Upper lobe of left lung (tissue), 4 donors: ENCODE data around the gene GAA.
A peak's percentile ranks its signal among the peaks of the same experiment; 100 is the strongest.

Source experiments
- POLR2A ChIP-seq, 4 donors: fragments of 450-650 bp; IDR thresholded peaks; one replicate each; pipeline ENCODE4 v1.5.1; 2016 to 2017; ENCODE audit warnings: antibody characterized with exemption in 4 of 4, mild to moderate bottlenecking in 2 of 4
- POLR2AphosphoS5 ChIP-seq, 2 donors: sonication (generic); formaldehyde crosslinking; IDR thresholded peaks; one replicate each; pipeline ENCODE4 v1.5.1; 2017; ENCODE audit warnings: antibody characterized with exemption in 2 of 2
- TF ChIP-seq, protein P1 (sequence below), 6 experiments: fragments of 450-650 bp in 4 of 6; fragments of 200-600 bp in 2 of 6; sonication (generic) in 2 of 6; IDR thresholded peaks; one replicate each; pipeline ENCODE4 v1.5.1; 2016 to 2019; ENCODE audit warnings: antibody characterized with exemption in 6 of 6

DNA sequence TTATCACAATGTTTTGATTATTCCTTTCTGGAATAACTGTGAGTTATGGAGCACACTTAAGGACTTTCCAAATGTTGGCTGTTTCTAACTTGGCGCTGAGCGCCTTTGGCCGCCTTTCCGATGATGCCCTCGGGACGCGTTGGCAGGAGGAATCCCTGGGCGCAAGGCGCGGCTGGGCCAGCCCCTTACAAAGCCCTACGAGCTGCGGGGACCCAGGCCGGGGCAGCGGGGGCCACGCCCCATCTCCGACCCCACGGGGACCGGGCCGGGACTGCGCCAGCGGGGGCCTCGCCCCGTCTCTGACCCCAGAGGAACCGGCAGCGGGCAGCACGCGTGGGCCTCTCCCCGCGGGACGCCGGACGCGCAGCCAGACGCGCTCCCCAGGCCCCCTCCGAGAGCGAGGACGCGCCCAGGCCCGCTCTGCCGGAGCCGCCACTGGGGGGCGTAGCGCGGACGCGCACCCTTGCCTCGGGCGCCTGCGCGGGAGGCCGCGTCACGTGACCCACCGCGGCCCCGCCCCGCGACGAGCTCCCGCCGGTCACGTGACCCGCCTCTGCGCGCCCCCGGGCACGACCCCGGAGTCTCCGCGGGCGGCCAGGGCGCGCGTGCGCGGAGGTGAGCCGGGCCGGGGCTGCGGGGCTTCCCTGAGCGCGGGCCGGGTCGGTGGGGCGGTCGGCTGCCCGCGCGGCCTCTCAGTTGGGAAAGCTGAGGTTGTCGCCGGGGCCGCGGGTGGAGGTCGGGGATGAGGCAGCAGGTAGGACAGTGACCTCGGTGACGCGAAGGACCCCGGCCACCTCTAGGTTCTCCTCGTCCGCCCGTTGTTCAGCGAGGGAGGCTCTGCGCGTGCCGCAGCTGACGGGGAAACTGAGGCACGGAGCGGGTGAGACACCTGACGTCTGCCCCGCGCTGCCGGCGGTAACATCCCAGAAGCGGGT is at the start of gene GAA:
- TF ChIP-seq, protein P1, sequence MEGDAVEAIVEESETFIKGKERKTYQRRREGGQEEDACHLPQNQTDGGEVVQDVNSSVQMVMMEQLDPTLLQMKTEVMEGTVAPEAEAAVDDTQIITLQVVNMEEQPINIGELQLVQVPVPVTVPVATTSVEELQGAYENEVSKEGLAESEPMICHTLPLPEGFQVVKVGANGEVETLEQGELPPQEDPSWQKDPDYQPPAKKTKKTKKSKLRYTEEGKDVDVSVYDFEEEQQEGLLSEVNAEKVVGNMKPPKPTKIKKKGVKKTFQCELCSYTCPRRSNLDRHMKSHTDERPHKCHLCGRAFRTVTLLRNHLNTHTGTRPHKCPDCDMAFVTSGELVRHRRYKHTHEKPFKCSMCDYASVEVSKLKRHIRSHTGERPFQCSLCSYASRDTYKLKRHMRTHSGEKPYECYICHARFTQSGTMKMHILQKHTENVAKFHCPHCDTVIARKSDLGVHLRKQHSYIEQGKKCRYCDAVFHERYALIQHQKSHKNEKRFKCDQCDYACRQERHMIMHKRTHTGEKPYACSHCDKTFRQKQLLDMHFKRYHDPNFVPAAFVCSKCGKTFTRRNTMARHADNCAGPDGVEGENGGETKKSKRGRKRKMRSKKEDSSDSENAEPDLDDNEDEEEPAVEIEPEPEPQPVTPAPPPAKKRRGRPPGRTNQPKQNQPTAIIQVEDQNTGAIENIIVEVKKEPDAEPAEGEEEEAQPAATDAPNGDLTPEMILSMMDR (IDR thresholded peaks at IDR 0.05), result peak; percentile 86 to 100 (median 99)
- TF ChIP-seq POLR2A (IDR thresholded peaks at IDR 0.05) (peak in 3 of 4 donors; percentile 22 to 84 (median 26)), POLR2AphosphoS5 (IDR thresholded peaks at IDR 0.05) (peak; percentile 52)
